Suppressor macrophage (primary cell): ENCODE results near the gene TMEM63C.

Source experiments
- DNase-seq, 4 experiments: peaks; one replicate each; pipeline ENCODE4 v3.0.0-alpha.2; 2020 to 2022

Gene TMEM63C

DNA sequence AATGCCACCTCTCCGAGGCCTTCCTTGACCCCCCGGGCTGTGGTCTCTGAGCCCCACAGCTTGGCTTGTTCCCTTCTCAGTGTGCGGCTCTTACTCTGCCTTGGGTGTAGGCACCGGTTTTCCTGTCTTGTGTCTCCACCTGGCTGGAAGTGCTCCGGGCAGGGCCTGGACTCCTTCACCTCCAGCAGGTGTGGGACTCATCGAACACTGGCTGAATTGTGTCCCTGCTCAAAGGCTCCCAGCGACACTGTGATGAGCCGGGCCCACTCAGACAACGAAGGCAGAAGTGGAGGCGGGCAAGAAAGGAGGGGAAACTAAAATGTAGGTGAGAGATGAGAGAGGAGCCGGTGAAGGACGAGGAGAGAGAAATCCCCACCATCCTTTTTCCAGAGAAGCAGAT is 18.0 kb downstream of the TMEM63C start:
- DNase-seq: no peak

DNA sequence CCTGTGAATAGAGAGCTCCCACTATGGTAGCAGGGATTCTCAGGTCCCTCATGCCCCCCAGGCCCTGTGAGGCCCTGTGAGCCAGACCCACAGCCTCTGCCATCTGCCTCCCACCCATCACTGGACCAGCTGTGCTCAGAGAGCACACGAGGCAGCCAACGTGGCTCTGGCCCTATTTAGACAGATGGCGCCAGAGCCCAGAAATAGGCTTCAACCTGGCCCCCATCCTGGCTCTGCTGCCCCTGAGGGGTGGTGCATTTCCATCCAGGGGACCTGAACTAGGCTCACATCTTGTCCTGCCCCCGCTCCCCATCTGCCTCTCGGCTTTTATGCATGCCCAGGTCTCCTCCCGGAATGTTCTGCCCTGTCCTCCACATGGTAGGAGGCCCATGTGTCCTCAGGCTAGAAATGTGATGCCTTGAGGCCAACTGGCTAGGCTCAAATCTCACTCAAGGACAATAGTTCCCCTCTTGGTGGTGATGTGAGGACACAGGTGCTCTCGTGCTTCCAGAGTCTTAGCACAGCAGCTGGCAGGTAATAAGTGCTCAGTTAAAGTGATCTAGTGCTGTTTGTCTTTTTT is 18.9 kb downstream of the TMEM63C start:
- DNase-seq: no peak

DNA sequence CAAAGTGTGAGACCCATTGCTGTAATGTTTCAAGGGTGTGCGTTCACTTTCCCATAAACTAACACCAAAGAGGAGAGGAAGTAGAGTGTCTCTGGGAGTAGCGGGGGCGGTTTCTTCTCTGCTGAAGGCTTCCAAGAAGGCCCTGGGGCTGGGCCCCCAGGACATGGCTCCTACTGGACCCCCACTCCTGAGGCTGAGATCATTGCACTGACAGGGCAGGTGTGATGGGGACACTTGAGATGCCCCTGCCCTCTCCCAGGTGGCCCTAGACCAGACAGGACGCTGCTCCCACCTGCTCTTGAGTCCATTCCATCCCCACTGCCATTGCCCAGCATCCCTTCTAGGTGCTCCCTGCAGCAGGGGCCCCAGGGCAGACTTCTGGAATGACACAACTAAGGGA is 20.1 kb downstream of the TMEM63C start:
- no peak for DNase-seq

DNA sequence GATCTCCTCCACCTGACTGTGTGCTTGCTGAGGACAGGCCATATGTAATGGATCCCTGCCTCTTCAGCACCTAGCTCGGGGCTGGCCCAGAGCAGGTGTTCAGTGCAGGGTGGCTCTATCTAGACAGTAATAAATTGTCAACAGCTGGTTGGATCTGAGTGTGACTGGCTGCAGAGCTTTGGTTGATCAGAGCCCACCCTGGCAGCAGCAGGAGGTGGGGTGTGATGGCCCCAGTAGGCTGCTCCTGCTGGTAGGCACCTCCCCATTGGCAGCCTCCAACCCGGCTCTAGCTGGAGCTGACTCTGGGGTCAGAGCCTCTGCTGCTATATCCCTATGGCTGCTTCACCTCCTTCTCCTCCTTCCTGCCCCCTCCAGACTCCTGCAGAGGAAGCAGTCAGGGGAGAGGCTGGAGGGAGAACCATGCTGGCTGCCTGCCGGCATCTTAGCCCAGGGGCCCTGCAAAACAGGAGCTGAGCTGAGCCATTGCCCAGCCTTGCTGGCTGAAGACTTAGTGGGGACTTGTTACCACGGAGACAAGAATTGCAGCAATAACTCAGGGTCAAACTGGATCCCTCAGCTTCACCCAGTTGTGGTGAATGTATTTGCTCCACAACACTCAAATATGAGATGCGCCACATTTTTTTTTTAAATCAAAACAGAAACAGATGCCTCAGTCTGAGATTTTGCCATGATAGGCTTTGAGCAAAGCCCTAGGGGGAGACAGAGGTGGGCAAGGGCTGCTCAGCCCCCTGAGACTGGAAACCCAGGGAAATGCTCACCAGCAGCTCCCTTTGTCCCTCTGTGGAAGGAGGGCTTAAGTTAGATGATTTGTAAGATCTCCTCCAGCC is 22.2 kb downstream of the TMEM63C start:
- no peak for DNase-seq

DNA sequence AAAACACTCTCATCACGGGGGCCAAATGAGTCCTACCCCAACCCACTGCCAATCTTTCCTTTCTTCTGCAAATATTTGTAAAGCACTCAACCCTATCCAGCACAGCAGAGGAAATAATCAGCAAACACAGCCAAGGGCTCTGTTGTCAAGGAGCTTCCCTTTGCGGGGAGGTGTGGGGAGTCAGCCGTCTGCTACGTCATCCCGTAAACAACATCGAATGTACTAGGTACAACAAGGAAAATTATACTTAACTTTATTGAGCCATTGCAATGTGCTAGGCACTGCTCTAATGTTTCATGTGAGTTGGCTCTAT is 22.8 kb downstream of the TMEM63C start:
- no peak for DNase-seq

DNA sequence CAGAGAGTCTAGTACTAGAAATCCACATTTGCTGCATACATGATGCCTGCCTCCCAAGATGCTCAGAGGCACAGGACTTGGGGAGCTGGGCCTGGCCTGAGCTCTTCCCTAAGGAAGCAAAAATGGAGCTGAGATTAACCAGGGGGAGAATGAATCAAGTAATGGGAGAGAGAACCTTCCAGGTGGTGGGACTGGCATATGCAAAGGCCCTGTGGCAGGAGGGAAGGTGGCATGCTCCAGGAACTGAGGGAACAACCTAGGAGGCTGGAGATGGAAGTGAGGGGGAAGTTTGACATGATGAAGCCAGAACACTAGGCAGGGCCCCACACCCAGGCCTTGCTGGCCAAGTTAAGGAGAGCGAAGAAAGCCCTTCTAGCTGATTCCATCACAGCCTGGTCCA is 23.3 kb downstream of the TMEM63C start:
- no peak for DNase-seq

DNA sequence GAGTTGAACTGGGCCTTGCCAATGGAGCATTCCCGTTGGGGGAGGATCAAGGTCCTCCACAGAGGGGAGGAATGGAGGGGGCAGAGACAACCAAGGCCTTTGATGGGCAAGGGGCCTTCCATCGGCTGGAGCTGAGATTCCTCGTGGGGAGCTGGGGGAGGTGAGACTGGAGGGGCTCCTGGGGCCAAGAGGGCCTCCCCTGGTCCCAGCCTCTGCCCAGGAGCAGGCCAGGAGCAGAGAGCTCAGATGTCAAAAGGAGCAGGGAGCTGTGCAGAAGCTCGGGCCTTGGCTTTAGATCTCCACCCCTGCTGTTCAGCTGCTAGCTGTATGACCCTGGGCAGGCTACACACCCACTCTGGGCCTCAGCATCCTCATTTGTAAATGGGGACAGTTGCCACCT is 24.0 kb downstream of the TMEM63C start:
- DNase-seq: no peak

DNA sequence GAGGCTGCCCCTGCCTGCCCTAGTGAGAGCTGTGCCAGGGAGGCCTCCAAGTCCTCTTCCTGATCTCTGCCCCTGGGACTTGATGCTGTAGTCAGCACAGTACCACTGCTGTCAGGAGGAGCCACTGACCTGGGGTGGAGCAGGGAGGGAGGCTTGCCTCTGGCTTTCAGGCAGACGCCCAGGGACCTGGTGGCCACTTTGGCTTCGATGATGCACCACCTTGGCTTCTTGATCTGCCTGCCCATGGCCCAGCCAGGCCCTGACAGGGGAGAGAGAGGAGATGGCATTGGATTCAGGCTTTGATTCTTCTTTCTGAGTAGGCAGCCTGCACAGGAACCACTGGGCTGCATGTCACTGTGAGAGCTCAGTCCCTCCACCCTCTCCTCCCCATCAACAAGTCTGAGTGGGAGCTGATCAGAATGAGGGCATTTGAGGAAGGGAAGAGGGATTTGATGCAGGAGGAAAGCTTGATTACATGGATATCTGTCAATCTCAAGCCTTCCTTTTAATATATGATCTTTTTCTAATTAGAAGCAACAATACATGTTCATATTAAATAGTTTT is 24.7 kb downstream of the TMEM63C start:
- no peak for DNase-seq

DNA sequence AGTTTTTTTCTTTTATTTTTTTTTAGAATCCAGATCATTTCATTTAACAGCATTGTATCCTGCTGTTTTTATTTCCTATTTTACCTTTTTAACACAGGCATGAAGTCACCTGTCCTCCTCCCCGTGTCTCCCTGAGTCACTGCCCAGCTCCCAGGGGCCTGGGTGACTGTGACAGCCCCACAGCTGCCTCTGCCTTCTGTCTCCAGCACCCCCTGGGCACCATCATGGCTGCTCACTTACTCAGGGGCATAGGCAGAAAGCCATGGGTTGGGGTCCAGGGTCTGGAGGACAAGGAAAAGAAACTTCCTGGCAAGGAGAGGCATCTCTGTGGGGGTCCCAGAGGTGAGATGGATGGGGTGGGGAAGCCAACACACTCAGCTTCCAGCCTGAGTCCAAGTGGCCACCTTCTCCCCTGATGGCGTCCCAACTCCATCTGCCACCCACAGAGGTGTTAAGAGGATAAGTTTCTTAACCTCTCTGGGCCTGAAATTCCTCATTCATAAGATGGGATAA is 25.3 kb downstream of the TMEM63C start:
- no peak for DNase-seq

DNA sequence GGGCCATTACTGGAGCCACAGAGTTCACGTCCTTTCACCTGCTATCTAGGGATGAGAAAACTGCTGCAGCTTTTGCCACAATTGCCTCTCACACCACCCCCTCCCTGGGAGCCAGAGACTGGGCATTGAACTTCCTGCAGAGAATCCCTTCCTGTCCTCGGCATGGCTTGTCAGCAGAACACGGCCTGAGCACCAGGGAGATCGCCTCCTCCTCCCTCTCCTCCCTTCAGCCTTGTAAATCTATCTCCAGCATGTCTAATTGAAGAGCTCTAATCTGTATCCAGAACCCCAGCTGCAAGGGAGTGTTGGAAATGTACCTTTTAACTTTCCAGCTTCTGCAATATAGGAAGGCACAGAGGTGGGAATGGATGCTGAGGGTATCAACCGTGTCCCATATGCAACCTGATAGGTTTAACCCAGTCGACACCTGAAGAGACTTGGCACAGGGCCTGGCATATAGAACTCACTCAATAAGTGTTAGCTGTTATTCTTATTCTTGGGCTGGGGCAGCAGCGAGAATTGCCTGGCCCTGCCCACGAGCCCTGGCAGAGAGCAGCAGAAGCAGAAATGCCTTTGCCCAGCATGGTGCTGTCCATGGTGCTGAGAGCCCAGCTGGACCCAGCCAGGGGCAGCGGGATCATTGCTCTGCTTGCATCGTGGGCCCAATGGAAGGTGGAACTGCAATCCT is 26.8 kb downstream of the TMEM63C start:
- DNase-seq: peak; percentile 71 to 86 (median 80)

DNA sequence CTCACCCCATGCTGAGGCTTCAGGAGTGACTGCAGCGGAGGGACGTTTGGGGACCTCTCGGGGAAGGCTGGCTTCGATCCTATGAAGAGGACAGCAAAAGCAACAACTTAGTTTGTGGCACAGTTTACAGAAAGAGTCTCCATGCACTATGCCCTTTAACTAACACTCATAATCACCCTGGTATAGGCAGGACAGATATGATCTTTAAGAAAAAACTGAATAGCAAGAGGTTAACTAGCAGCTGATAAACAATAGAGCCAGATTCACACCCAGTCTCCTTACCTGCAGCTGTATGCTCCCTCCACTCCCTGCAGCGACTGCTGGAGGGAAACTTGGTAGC is 27.4 kb downstream of the TMEM63C start:
- DNase-seq: no peak

DNA sequence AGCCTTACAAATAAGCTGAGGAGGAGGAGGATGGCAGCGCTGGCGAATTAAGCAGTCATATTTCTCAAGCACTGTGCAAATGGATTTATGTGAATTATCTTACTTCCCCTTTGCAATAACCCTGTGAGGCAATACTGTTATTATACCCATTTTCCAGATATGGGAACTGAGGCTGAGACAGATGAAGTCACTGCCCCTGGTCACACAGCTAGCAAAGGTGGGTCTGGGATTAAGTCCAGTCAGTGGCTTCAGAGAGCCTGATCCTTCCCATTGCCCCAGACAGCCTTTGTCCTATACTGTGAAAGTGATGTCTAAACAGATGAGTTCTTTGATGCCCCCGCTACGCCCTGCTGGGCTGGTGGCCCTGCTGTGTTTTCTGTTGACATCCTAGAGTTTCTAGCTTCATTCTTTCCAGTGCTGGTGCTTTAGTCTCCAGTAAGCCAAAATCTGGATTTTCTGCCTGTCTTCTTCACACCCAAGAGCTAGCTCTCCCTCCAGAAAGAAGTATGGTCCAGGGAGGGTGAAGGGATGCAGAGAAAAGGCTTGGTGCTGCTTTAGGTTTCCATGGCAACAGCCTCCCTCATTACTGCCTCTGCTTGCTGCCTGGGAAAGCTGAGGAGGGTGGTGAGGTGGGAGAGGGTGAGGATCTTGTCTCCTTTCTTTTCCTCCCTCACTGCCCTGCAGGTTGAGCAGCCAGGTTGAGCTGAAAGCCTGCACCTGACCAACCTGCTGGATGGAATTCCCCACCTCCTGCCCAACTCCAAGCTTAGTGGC is 30.7 kb downstream of the TMEM63C start:
- DNase-seq: no peak

DNA sequence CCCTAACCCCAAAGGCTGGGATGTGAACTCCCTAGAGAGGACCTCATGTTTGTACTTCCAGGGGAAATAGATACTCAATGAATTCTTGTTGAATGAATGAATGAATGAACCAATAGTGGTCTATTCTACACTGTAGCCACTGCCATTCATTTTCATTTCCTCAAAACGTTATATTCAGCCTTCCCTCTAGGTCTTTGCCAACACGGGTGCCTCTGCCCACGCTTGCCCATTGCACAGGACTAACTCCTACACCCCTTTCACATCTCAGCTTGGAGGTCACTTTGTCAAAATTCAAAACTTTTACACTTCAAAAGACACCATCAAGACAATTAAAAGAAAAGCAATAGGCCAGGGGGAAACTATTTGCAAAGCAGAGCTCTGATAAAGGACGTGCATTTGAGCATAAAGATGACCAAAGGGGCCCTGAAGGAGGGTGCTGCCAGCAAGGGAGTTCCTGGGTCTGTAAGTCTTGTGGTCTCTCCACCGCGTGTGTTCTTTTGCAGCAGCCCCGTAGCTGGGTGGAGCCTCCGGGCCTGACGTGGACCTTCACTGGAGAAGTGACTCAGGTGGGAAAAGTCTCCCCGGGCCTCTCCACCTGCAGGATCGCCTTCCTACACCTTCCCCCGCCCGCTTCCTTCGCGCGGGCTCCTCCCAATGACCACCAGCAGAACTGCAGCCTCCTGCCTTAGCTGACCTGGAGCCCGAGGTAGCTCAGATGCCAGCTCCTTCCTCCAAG is 31.5 kb downstream of the TMEM63C start:
- DNase-seq: peak; percentile 41 to 61 (median 50)

DNA sequence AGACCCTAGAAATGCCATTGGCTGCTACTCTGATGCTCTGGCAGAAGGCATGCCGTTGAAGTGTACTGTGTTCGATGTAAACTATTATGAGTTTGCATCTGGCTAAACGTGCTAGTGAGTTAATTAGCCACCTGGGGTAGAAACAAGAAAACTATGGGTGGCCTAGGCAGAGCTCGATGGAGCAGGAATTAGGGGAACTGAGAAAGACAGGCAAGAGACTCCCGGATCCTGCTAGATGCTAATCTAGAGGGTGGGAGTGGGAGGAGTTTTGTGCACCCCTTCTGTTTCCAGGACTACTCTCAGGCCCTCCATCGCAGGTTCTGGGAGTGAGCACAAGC is 32.0 kb downstream of the TMEM63C start:
- DNase-seq: no peak

DNA sequence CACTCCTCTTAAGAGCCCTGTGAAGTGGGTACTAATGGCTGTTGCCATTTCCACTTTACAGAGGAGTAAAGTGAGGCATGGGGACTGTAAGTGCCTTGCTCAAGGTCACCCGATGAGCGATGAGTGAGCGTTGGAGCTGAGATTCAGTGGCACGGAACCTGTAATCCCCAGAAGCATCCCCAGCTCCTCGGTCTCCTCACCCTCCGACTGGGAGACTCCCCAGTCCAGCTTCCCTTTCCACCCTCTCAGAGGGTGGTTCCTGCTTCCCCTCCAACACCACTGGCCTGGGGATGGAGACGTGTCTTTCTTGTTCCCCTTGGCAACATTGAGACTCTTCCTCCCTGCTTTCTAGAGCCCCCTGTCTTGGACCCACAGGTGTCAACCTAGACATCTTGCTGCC is 32.6 kb downstream of the TMEM63C start:
- no peak for DNase-seq

DNA sequence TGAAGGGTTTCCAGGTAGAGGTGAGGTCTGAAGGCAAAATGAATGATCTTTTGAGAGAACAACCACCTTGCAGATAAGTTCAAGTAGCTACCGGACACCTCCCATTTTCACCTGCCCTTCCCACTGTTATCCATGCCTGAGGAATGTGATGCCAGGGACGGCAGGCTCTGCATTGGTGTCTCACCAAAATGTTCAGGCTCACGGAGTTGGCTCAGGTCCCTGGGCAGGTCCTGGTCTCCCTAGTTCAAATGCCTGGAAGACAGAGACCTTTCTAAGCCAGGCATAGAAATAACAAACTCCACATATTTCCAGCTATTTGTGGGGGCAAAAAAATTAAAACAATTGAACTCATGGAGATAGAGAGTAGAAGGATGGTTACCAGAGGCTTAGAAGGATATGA is 36.0 kb downstream of the TMEM63C start:
- DNase-seq: no peak

DNA sequence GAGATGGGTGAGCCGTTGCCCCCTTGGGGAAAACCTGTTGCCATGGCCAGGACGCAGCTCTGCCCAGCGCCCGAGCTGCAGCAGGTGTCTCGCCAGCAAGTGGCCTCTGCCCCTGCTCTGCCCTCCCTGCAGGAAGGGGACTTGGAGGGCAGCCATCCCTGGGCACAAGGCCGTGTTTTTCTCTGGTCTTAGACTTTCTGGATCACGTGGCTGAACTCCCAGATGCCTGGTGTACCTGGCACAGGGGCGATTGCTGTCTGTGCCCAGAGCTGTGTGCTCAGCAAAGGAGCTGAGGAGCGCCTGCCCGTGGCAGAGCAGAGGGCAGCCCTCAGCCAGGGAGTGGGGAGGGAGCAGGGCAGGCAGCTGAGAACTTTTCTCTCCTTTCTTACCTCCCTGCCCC is 38.0 kb downstream of the TMEM63C start:
- no peak for DNase-seq

DNA sequence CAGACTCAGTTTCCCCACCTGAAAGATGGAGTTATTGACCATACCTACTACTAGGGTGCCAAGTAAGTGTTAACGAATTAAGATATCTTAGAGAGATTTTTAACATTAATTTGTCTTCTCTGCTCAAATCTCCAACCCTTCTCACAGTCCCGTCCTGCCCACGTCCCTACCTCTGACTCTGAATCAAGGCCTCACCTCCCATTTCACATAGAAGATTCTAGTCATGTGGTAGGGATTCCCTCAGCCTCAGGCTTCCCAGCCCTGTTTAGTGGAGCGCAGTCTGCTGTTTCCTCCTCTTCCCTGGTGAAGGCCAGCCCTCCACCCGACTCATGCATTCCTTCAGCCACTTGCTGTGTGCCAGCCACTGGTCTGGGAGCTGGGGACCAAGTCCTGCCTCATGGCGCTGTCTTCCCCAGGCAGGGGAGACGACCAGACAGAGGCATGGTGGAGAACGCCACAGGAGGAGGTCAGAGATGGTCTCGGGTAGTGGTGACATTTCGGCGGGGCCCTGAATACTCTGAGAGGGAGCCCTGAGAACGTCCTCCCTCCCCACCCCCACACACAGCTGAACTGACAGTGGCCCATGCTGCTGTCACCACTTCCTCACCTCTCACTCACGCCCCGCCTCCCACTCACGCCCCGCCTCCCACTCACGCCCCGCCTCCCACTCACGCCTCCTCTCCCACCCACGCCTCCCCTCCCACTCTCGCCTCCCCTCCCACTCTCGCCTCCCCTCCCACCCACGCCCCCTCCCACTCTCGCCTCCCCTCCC is 38.8 kb downstream of the TMEM63C start:
- DNase-seq: no peak

DNA sequence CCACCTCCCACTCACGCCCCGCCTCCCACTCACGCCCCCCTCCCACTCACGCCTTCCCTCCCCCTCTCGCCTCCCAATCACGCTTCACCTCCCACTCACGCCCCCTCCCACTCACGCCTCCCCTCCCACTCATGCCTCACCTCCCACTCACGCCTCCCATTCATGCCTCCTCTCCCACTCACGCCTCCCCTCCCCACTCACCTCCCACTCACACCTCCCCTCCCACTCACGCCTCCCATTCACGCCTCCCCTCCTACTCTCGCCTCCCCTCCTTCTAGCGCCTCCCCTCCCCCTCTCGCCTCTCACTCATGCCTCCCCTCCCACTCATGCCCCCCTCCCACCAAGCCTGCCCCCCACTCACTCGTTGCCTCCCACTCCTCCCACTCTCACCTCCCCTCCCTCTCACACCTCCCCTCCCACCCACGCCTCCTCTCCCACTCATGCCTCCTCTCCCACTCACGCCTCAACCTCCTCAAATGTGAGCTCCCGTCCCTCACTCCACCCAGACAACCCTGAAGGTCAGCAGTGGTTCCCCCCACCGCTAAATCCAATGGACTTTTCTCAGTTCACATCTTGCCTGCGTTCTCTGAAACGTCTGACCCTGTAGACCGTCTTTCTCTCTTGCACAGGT is 39.8 kb downstream of the TMEM63C start:
- no peak for DNase-seq

DNA sequence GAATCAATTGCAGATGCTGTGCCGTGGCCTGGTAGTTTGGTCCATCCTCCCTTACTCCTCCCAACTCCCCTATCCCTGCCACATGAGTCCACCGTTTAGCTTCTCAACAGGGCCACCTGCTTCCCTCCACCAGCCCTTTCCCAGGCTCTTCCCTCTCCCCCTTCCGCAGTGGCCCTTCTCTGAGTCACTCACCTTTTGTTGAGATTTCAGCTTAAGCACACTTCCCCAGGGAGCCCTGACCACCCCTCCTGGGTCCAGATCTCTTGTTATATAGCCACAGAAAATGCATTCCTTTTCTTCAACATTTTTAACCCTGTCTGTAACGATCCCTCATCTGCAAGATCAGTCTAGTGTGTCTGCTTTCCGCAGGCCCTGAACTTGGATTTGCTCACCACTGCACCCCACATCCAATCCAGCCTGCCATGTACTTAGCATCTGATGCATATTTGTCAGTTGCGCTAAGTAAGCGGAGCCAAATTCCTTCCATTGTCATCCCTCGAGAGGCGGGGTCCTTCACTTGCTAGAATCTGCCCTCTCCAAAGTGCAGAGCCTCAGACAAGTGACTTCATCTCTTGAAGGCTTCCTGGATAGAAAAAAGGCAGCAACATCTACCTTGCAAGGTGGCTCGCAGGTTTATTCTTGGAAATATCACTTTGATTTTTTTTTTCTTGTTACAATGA is 41.1 kb downstream of the TMEM63C start:
- no peak for DNase-seq
